Body of pancreas (tissue), 4 donors: ENCODE results near the gene KRTAP4-9. TPM values are rescaled to one million over a fixed set of nuclear protein-coding genes. Genes with fewer than 3 reads are reported as not detected.
"Not testable (repeated sequence)": the region's sequence is repeated elsewhere in the genome, so short reads cannot be mapped to it uniquely, and the experiment has no call there.

Experiments used
- ATAC-seq: fragments of 150-250 bp; one replicate; pipeline ENCODE4 v1.9.1; 2016
- DNase-seq, 4 donors: peaks; one replicate each; pipeline ENCODE4 v3.0.0-alpha.2; 2019
- H3K27ac ChIP-seq, 4 donors: fragments of 200-600 bp; sonication (generic); 1 replicate in 3 of 4; 2 replicates in 1 of 4; pipeline versions ENCODE4 v1.5.1 to v1.6.1; 2016 to 2019; ENCODE audit warnings: mild to moderate bottlenecking in 1 of 4, mixed read lengths in 1 of 4, moderate library complexity in 1 of 4
- H3K27me3 ChIP-seq, 2 donors: fragments of 200-600 bp; sonication (generic); one replicate each; pipeline ENCODE4 v1.6.0; 2016; ENCODE audit warnings: mild to moderate bottlenecking in 1 of 2
- H3K36me3 ChIP-seq, 2 donors: fragments of 200-600 bp; sonication (generic); replicated peaks in 1 of 2; 2 replicates each; pipeline ENCODE4 v1.5.1; 2016; ENCODE audit warnings: low read depth in 2 of 2; ENCODE audit not compliant: insufficient read depth in 1 of 2
- H3K4me1 ChIP-seq: fragments of 200-600 bp; sonication (generic); one replicate; pipeline ENCODE4 v1.6.0; 2016
- H3K4me3 ChIP-seq, 2 donors: fragments of 200-600 bp; sonication (generic); 1 replicate in 1 of 2; 2 replicates in 1 of 2; pipeline ENCODE4 v1.5.1; 2016 to 2019
- H3K9me3 ChIP-seq, 3 donors: fragments of 200-600 bp; sonication (generic); 1 replicate in 2 of 3; 2 replicates in 1 of 3; pipeline ENCODE4 v1.5.1; 2016
- POLR2A ChIP-seq, 3 donors: fragments of 450-650 bp; IDR thresholded peaks; one replicate each; pipeline ENCODE4 v1.6.1; 2016; ENCODE audit warnings: antibody characterized with exemption in 3 of 3, mild to moderate bottlenecking in 2 of 3
- WGBS, 2 donors: methylation state at CpG; one replicate each; pipeline ENCODE4 v1.1.5; 2017; 5-methylcytosine and 5-hydroxymethylcytosine counted together
- intact Hi-C: fragments of 100-400 bp; cut with DNase I; formaldehyde crosslinking; loops from one replicate; pipeline ENCODE4 v1.15.1; 2023
- total RNA-seq, 2 donors: library from RNA; depleted of rRNA; stranded (reverse); fragments of >200 nt; gene quantifications; one replicate each; pipeline ENCODE4 v1.1.0, GENCODE V29; 2016
- TF ChIP-seq, protein P1 (sequence below), 7 experiments: fragments of 450-650 bp in 4 of 7; fragments of 200-600 bp in 3 of 7; sonication (generic) in 3 of 7; IDR thresholded peaks; one replicate each; pipeline ENCODE4 v1.5.1; 2016 to 2019; ENCODE audit warnings: antibody characterized with exemption in 7 of 7

KRTAP4-9 gene
- total RNA-seq, 2 donors from 2014 or later: not detected

DNA sequence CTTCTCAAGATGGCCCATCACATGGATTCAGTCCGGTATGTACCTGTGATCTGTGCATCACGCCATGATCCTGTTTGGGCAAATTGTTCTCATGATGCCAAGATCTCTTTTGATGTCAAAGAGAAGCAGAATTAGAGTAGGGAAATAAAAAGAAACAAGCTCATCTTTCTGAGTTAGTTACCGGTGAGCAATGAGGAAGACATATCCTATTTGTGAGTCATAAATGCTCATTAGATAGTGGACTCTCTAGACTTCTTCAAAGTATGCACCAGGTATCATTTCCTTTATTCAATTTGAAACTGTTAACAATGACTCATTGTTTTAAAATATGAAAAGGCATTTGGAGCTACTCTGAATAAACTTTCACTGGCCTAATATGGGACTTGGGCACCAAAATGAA is 26.8 kb downstream of the KRTAP4-9 start:
- DNase-seq (no peak), ATAC-seq (no peak)
- Histone ChIP-seq H3K36me3 (no peaks in the 10 kb centered on the region), H3K27ac (no peak overlapping the region), H3K4me1 (no peaks in the 10 kb centered on the region), H3K27me3 (no peaks in the 10 kb centered on the region), H3K9me3 (no peaks in the 10 kb centered on the region), H3K4me3 (no peak overlapping the region)
- 71 to 73% methylated on average over 3 of the region's 3 CpGs for WGBS, 2 donors
- intact Hi-C loops: no loop called here
- TF ChIP-seq, protein P1, sequence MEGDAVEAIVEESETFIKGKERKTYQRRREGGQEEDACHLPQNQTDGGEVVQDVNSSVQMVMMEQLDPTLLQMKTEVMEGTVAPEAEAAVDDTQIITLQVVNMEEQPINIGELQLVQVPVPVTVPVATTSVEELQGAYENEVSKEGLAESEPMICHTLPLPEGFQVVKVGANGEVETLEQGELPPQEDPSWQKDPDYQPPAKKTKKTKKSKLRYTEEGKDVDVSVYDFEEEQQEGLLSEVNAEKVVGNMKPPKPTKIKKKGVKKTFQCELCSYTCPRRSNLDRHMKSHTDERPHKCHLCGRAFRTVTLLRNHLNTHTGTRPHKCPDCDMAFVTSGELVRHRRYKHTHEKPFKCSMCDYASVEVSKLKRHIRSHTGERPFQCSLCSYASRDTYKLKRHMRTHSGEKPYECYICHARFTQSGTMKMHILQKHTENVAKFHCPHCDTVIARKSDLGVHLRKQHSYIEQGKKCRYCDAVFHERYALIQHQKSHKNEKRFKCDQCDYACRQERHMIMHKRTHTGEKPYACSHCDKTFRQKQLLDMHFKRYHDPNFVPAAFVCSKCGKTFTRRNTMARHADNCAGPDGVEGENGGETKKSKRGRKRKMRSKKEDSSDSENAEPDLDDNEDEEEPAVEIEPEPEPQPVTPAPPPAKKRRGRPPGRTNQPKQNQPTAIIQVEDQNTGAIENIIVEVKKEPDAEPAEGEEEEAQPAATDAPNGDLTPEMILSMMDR (IDR thresholded peaks at IDR 0.05): no peak
- TF ChIP-seq POLR2A (IDR thresholded peaks at IDR 0.05): no peak

DNA sequence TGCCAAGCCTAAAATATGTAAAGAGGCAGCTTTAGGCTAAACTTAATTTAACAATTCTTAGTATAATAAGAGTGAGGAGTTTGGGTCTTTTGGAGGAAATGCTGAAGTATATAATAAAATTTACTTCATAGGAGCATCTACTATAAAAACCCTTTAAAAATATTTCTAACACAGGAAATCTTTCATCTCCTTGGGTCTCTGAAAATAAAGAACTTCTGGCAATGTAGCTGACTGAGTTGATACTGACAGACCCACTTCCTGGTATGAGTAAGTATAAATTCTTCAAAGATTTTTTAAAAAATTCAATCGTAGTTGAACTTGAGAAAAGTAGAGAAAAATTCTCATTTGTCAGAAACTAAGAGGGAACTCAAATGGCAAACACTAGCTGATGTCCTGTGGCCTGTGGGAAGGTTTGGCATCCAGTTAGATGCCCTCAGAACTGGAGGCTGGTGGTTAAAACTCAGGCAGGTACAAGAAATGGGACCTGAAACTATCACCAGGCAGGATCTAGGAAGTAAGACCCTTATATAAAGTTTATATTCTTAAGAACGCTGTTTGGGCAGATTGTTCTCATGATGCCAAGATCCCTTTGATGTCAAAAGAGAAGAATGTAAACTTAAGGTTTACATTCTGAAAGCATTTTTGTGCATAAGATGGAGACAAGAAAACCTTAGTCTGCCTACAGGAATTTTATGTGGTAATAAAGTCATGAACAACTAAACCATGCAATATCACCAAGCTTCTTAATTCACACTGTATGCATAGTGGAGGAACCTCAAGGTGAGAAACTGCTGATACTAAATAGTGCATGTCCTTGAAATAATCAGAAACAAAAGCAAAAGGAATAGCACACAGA is 28.9 kb downstream of the KRTAP4-9 start:
- TF ChIP-seq, protein P1 (IDR thresholded peaks at IDR 0.05): no peak
- TF ChIP-seq POLR2A (IDR thresholded peaks at IDR 0.05): no peak
- DNase-seq: no peak

DNA sequence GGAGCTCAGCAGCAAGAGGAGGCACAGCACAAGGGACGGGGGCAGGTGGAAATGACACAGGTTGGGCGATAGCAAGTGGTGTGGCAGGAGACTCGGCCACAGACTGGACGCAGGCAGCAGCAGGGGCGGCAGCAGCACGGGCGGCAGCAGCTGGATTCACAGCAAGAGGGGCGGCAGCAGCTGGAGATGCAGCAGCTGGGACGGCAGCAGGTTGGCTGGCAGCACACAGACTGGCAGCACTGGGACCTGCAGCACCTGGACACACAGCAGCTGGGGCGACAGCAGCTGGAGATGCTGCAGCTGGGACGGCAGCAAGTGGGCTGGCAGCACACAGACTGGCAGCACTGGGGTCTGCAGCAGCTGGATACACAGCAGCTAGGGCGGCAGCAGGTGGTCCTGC is 34.7 kb downstream of the KRTAP4-9 start:
- H3K27me3 ChIP-seq, H3K4me3 ChIP-seq, H3K9me3 ChIP-seq, H3K4me1 ChIP-seq, DNase-seq, intact Hi-C loops, H3K36me3 ChIP-seq, H3K27ac ChIP-seq, ATAC-seq: not testable (repeated sequence)
- WGBS, 2 donors: 78 to 83% methylated on average over 11 to 12 of the region's 12 CpGs

More for the DNA sequence above, 28.9 kb downstream of the KRTAP4-9 start:
- ATAC-seq: no peak
- 50 to 57% methylated on average over 2 of the region's 2 CpGs for WGBS, 2 donors
- Histone ChIP-seq H3K4me1 (no peaks in the 10 kb centered on the region), H3K36me3 (no peaks in the 10 kb centered on the region), H3K27ac (no peak overlapping the region), H3K9me3 (no peaks in the 10 kb centered on the region), H3K4me3 (no peak overlapping the region), H3K27me3 (no peaks in the 10 kb centered on the region)
- intact Hi-C loops: no loop called here

DNA sequence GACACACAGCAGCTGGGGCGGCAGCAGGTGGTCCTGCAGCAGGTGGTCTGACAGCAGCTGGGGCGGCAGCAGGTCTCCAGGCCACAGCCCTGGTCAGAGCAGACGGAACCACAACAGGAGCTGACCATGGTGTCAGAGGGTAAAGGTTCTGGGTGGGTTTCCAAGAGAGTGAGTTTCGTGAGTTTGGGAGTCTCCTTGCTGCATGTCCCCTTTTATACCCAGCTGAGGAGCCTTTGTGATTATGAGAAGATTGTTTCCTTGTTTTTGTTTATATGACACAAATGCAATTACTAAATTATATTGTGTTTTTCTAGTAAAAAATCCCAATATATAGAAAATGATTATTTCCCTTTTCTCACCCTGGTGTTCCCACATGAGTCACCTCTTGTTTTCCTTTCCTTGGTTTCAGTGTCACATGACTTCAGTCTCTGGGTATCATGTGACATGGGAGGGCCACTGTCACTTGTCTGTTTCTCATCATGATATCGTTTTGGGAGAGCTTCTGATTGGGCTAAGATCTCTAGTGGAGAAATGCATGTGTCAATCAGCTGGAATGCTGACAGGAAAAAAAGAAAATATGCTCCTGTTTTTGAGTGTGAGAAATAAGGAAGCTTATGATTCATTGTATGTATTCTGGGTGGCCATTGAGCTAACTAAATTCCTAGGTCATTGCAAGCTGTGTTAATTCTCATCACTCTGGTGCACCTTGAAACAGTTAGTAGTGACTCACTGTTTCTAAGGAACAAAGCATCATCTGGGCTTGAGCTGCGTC is 35.4 kb downstream of the KRTAP4-9 start, which contains the start of gene KRTAP4-6:
TSS of gene KRTAP4-6 (minus strand) at position 185 of the 772 bp plus-strand sequence. CDS start at position 128, 57 bp downstream.
- intact Hi-C loops: no loop called here
- Histone ChIP-seq H3K27ac (no peak within 1 kb of the TSS), H3K4me1 (no peaks in the 10 kb centered on the region), H3K4me3 (no peak within 1 kb of the TSS), H3K9me3 (no peaks in the 10 kb centered on the region), H3K27me3 (no peaks in the 10 kb centered on the region), H3K36me3 (no peaks in the 10 kb centered on the region)
- ATAC-seq (no peak), DNase-seq (no peak)
- no peak for TF ChIP-seq POLR2A (IDR thresholded peaks at IDR 0.05)
- TF ChIP-seq, protein P1 (IDR thresholded peaks at IDR 0.05): no peak
- WGBS, 2 donors: 68 to 72% methylated on average over 5 to 6 of the region's 6 CpGs

DNA sequence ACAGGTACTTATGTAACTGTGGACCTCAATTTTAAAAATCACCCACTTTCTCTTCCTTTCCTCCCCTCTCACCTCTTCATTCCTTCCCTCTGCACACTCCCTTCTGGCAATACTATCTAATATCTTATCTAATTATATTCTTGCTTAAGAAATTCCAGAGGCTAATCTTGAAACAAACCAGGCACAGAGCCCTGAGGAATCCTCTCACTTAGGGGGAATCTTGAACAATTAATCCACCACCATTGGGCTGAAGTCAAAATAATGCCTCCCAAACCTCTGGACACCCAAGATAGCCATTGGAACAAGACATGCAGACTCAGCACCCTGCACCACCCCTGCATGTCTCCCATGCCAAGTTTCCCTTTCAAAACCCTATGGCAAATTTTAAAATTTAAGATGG is 36.2 kb downstream of the KRTAP4-9 start:
- intact Hi-C loops: no loop called here
- H3K27me3 ChIP-seq: no peaks in the 10 kb centered on the region
- H3K9me3 ChIP-seq: no peaks in the 10 kb centered on the region
- no peaks in the 10 kb centered on the region for H3K36me3 ChIP-seq
- DNase-seq (no peak), ATAC-seq (no peak)
- TF ChIP-seq, protein P1 (IDR thresholded peaks at IDR 0.05): no peak
- no peak for TF ChIP-seq POLR2A (IDR thresholded peaks at IDR 0.05)
- H3K4me3 ChIP-seq: no peak overlapping the region
- no peaks in the 10 kb centered on the region for H3K4me1 ChIP-seq
- no peak overlapping the region for H3K27ac ChIP-seq
